Fibroblast of the aortic adventitia (primary cell): ENCODE data around the gene MYRF. TPM values are rescaled to one million over a fixed set of nuclear protein-coding genes. Genes with fewer than 3 reads are reported as not detected.

ENCODE experiments used
- DNase-seq: peaks from one replicate; pipeline ENCODE4 v3.0.0-alpha.2; 2010; ENCODE audit warnings: low read depth
- H3K4me3 ChIP-seq: 2 replicates; pipeline ENCODE4 v1.5.1; 2011; ENCODE audit warnings: low read depth, mild to moderate bottlenecking, control low read depth, low read length, moderate library complexity
- CTCF ChIP-seq: IDR thresholded peaks from 2 replicates; pipeline ENCODE4 v1.5.1; 2011; ENCODE audit warnings: mild to moderate bottlenecking, low read length, control low read depth, inconsistent platforms; ENCODE audit not compliant: insufficient read depth
- total RNA-seq: library from RNA; depleted of rRNA; stranded (reverse); fragments of >200 nt; gene quantifications from 2 replicates; pipeline ENCODE4 v1.2.3, GENCODE V29; 2012; ENCODE audit warnings: low replicate concordance

MYRF gene
- total RNA-seq, 1 donor = 0.18 TPM

DNA sequence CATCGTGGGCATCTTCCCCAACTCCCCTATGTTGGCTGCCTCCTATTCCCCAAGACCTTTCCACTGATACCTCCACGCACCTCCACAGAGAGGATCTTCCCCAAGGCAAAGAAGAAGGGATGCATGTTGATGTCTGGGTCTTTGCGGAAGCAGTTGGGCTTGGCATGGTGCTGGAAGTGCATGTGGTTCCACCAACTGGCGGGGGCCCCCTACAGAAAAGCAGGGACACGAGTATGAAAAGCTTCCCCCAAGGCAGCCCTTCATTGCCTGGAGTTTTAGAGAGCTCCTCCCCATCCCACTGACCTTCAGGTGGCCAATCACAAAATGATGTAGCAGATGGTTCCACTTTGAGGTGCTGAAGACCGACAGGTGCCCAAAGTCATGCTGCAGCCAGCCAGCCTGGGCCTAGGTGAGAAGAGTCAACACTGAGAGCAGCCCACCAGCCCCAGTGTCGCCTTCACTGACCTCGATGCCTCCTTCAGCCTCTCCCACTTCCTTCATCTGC lies 58.3 kb downstream of the MYRF start:
- DNase-seq = no peak
- no peak for TF ChIP-seq CTCF
- H3K4me3 ChIP-seq = no peak overlapping the region

- no peak for TF ChIP-seq CTCF
- no peak for DNase-seq
- no peak overlapping the region for H3K4me3 ChIP-seq
Measured at GRCh38 chr11:61811831-61812230, 59.4 kb downstream of the MYRF start.

DNA sequence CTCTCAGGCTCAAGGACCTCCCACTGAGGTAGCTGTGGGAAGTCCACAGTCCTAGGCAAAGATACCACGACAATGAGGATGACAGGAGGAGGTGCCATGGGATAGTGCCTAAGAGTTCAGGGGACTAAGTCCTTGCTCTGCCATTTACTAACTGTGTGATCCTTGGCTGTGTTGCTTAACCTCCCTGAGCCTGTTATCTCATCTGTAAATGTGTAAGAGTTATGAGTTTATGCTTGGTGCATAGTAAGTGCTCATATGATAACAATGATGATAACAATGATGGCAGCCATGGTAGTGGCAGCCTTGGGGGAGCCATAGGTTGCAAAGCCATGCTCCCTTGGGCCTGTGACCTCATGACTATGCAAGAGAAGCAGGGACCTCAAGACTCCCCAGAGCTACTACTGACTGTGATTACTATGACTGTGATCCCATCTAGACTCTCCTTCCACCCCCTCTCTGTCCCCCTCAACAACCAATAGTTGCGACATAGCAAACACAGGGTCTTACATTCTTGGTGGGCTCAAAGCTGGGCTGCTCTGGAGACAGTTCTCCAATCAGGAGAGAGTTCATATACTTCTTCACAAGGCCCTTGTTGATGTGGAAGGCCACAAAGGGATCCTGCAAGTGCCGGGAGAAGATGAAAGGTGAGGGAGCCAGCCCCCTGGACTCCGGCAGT lies 60.4 kb downstream of the MYRF start:
- DNase-seq = no peak
- TF ChIP-seq CTCF = no peak
- no peak overlapping the region for H3K4me3 ChIP-seq

DNA sequence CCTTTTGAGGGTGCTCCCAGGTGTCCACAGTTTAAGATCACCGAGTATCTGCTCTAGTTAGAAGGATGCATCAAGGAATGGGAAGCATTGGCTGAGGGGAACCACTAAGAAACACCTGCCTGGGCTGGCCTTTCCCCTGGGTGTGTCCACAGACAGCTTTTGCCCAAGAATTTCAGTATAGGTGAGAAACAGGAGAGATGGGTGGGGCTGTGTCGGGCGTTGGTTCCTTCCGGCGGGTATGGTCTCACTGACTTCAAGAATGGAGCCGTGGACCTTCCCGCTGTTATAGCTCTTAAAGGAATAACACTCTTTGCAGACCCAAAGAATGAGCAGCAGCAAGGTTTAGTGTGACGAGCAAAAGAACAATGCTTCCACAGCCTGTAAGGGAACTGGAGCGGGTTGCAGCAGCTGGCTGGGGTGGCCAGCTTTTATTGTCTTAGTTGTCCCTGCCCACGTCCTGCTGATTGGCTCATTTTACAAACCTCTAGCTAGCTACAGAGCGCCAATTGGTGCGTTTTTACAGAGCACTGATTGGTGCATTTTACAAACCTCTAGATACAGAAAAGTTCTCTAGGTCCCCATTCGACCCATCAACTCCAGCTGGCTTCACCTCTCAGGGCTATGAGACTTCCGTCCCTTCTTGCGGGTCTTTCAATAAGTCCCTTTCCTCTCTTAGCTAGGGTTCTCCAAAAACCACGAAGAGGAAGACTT lies 62.0 kb downstream of the MYRF start:
- TF ChIP-seq CTCF = no peak
- H3K4me3 ChIP-seq = peak overlapping the region; percentile 68

GRCh38 chr11:61814958-61815789 lies 62.7 kb downstream of the MYRF start:
- no peak for TF ChIP-seq CTCF
- peak; percentile 97 for DNase-seq
- peak overlapping the region; percentile 91 for H3K4me3 ChIP-seq

More for the DNA sequence above, 62.0 kb downstream of the MYRF start:
- no peak for DNase-seq

GRCh38 chr11:61815790-61816735 lies 63.6 kb downstream of the MYRF start:
- peak overlapping the region; percentile 91 for H3K4me3 ChIP-seq
- DNase-seq = peak; percentile 58
- no peak for TF ChIP-seq CTCF
